ENCODE data around the gene PDZK1IP1.
A peak's percentile ranks its signal among the peaks of the same experiment; 100 is the strongest.
"Not testable (repeated sequence)": the region's sequence is repeated elsewhere in the genome, so short reads cannot be mapped to it uniquely, and the experiment has no call there.

Gene PDZK1IP1

DNA sequence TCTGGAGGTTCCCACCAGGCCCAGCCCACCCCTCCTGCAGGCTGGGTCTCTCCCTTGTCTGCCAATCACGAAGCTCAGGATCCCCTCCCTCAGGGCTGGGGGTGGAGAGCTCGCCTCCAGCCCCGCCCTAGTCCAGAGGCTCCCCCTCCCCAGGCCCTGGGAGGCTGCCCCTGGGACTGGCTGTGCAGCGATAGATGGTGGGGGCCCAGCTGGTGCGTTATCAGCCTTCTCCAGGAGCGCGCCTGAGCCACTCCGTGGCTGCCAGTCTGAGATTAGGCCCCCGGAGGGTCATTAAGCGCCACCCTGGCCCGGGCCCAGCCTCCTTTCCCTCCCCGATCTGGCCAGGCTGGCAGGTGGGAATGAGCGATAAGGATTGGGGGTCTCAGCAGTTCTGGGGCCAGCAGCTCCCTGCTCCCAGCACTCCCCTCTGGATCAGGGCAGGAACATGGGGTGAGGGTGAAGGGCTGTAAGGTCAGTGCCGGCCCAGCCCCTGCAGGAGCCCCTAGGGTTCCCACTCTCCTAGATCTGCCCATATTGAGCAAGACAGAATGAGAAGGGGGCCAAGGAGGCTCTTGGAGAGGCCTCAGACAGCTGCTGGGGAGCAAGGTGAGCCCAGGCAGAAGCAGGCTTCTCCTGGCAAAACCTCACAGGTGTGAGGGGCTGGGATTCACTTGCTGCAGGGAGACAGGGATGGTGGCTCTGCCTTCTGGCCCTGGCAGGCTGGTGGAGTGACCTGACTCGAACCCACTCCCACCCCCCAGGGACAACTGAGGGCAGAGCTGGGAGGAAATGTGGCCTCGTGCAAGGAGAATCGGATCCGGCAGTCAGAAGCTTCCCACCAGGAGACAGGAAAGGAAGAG lies 8.5 kb downstream of the PDZK1IP1 start:
- DNase-seq (ENCODE audit: low read depth in 2 of 2), result no peak

- DNase-seq (ENCODE audit: low read depth in 2 of 2), result no peak
These were observed 9.2 kb downstream of the PDZK1IP1 start for GRCh38 chr1:47180603-47181094.

GRCh38 chr1:47179988-47180563 lies 9.8 kb downstream of the PDZK1IP1 start:
- DNase-seq (ENCODE audit: low read depth in 2 of 2), result no peak

- DNase-seq (ENCODE audit: low read depth in 2 of 2), result peak; percentile 54 to 72
These were observed 10.5 kb downstream of the PDZK1IP1 start for GRCh38 chr1:47179017-47179987.

DNA sequence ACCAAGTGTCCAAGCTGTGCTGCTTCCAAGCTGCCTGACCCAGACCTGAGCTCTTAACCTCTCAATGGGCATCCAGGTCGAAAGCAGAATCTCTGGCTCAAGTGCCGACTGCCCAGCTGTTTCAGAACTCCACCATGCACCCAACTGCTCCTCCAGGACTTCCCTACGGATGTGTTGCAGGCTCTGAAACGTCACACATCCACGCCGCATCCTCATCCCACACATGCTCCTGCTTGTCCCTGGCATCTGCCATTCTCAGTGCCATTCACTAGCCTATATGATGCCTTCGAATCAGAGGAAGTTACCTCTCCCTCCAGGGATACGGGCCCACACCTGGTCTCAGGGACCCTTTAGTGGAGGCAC lies 11.2 kb downstream of the PDZK1IP1 start:
- DNase-seq (ENCODE audit: low read depth in 2 of 2), result no peak

DNA sequence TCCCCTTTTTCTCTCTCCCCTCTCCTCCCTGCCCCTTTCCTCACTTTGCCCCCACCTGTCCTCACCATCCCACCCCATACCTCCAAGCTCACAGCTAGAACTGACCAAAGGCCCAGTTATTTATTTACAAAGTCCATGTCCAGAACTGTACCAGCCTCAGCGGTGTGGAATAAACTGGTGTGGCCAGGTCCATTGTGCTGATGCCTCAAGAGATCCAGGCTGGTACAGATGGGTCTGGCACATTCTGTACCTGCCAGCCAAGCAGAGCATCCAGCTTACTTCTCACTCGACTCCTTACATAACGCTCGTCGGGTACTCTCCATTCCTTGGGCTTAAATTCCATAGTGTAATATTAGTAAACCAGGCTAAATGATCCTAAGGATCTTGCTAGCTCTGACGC lies 11.8 kb downstream of the PDZK1IP1 start:
- DNase-seq (ENCODE audit: low read depth in 2 of 2), result no peak

GRCh38 chr1:47175227-47175934 lies 14.5 kb downstream of the PDZK1IP1 start:
- peak in 1 of 2 donors; percentile 17 for DNase-seq (ENCODE audit: low read depth in 2 of 2)

GRCh38 chr1:47174656-47175020 lies 15.2 kb downstream of the PDZK1IP1 start:
- no peak for DNase-seq (ENCODE audit: low read depth in 2 of 2)

GRCh38 chr1:47172782-47173181 lies 17.1 kb downstream of the PDZK1IP1 start:
- no peak for DNase-seq (ENCODE audit: low read depth in 2 of 2)

- DNase-seq (ENCODE audit: low read depth in 2 of 2), result no peak
These were observed 25.3 kb downstream of the PDZK1IP1 start for GRCh38 chr1:47164552-47164951.

GRCh38 chr1:47161298-47162040 lies 28.4 kb downstream of the PDZK1IP1 start:
- DNase-seq (ENCODE audit: low read depth in 2 of 2), result no peak

DNA sequence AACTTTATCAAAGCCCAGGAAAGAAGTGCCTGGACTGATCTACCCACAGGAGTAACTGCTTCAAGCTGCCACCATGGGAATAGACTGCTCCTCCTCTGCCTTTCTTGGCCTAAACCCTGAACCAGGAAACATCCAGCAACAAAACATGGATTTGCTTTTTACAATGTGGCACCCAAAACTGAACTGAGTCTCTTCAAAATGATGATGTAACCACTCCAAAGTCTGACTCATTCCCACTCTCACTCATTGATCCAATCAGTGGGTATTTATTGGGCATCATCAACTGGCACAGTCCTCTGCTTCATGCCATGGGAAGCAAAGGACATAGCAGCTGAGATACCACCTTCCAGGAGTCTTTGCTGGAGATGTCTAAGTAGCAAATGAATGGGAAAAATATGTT lies 29.1 kb downstream of the PDZK1IP1 start:
- no peak for DNase-seq (ENCODE audit: low read depth in 2 of 2)

DNA sequence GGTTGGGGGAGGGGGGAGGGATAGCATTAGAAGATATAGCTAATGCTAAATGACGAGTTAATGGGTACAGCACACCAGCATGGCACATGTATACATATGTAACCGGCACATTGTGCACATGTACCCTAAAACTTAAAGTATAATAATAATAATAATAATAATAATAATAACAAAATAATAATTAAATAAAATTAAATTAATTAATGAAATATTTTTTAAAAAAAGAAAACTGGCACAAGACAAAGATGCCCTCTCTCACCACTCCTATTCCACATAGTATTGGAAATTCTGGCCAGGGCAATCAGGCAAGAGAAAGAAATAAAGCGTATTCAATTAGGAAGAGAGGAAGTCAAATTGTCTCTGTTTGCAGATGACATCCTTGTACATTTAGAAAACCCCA lies 31.9 kb downstream of the PDZK1IP1 start:
- not testable (repeated sequence) for DNase-seq (ENCODE audit: low read depth in 2 of 2)

GRCh38 chr1:47156457-47156856 lies 33.4 kb downstream of the PDZK1IP1 start:
- not testable (repeated sequence) for DNase-seq (ENCODE audit: low read depth in 2 of 2)

GRCh38 chr1:47149162-47149561 lies 40.7 kb downstream of the PDZK1IP1 start:
- not testable (repeated sequence) for DNase-seq (ENCODE audit: low read depth in 2 of 2)

- no peak for DNase-seq (ENCODE audit: low read depth in 2 of 2)
These were observed 42.6 kb downstream of the PDZK1IP1 start for GRCh38 chr1:47147047-47147785.

GRCh38 chr1:47146495-47146894 lies 43.3 kb downstream of the PDZK1IP1 start:
- DNase-seq (ENCODE audit: low read depth in 2 of 2), result not testable (repeated sequence)

- not testable (repeated sequence) for DNase-seq (ENCODE audit: low read depth in 2 of 2)
These were observed 46.2 kb downstream of the PDZK1IP1 start for GRCh38 chr1:47143654-47144053.

GRCh38 chr1:47140358-47140757 lies 49.5 kb downstream of the PDZK1IP1 start:
- DNase-seq (ENCODE audit: low read depth in 2 of 2), result not testable (repeated sequence)

Measured in stimulated activated CD4-positive, alpha-beta T cell treated with anti-CD3 and anti-CD28 coated beads, Interleukin-1b, Interleukin-23, amount 100 ng/mL, for 4 hours (primary cell).